ENCODE results near the gene MKLN1. TPM values are rescaled to one million over a fixed set of nuclear protein-coding genes. Genes with fewer than 3 reads are reported as not detected.

MKLN1 gene
- total RNA-seq, 2 experiments from 2014 or later, result 12.1 to 56.6 TPM

DNA sequence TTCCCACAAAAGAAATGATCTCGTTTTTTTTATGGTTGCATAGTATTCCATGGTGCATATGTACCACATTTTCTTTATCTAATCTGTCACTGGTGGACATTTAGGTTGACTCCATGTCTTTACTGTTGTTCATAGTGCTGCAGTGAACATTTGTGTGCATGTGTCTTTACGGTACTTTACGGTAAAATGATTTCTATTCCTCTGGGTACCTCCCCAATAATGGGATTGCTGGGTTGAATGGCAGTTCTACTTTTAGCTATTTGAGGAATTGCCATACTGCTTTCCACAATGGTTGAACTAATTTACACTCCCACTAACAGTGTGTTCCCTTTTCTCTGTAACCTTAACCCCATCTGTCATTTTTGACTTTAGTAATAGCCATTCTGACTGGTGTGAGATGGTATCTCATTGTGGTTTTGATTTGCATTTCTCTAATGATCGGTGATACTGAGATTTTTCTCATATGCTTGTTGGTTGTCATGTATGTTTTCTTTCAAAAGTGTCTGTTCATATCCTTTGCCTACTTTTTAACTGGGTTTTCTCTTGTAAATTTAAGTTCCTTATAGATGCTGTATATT is 37.2 kb downstream of the MKLN1 start:
- H3K27ac ChIP-seq (ENCODE audit: low read depth, low read length, poor library complexity, severe bottlenecking), result no peak overlapping the region
- no peaks in the 10 kb centered on the region for H3K9me2 ChIP-seq (ENCODE audit: insufficient read depth, low read length)
- peaks cover 2% of the 10 kb centered on the region for H3K4me1 ChIP-seq (ENCODE audit: insufficient read depth, low read length, poor library complexity, severe bottlenecking)
- H4K20me1 ChIP-seq (ENCODE audit: insufficient read depth, low read length), result 0 out of 2 replicates have a peak, but pooled peaks cover 4% of the 10 kb centered on the region
- no peak overlapping the region for H2AFZ ChIP-seq (ENCODE audit: low read length)
- peaks cover 89% of the 10 kb centered on the region for H3K79me2 ChIP-seq (ENCODE audit: insufficient read depth, low read depth, low read length)
- no peak overlapping the region for H3K4me2 ChIP-seq (ENCODE audit: low read length)
- BruUV-seq (replicated peaks), result no TSS peak
- no peaks in the 10 kb centered on the region for H3K36me3 ChIP-seq (ENCODE audit: insufficient read depth, low read length)
- H3K4me3 ChIP-seq (ENCODE audit: low read depth, low read length, poor library complexity, severe bottlenecking), result no peak overlapping the region
- TF ChIP-seq, protein P1, sequence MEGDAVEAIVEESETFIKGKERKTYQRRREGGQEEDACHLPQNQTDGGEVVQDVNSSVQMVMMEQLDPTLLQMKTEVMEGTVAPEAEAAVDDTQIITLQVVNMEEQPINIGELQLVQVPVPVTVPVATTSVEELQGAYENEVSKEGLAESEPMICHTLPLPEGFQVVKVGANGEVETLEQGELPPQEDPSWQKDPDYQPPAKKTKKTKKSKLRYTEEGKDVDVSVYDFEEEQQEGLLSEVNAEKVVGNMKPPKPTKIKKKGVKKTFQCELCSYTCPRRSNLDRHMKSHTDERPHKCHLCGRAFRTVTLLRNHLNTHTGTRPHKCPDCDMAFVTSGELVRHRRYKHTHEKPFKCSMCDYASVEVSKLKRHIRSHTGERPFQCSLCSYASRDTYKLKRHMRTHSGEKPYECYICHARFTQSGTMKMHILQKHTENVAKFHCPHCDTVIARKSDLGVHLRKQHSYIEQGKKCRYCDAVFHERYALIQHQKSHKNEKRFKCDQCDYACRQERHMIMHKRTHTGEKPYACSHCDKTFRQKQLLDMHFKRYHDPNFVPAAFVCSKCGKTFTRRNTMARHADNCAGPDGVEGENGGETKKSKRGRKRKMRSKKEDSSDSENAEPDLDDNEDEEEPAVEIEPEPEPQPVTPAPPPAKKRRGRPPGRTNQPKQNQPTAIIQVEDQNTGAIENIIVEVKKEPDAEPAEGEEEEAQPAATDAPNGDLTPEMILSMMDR (conservative IDR thresholded peaks at IDR 0.05; ENCODE audit: low read length), result no peak
- TF ChIP-seq EZH2phosphoT487 (IDR thresholded peaks at IDR 0.05; ENCODE audit: borderline replicate concordance, low read depth, low read length), result no peak
- intact Hi-C loops (cut with micrococcal nuclease; ENCODE audit: unreplicated experiment), result no loop called here
- no peak for DNase-seq (ENCODE audit: low spot score)
- no peaks in the 10 kb centered on the region for H3K9me3 ChIP-seq (ENCODE audit: low read length)
- ChIA-PET CTCF (ENCODE audit: unreplicated experiment) (no interaction called here), POLR2A (interaction anchor here (1.2 to 2.5 kb wide), 4 partner anchors 9 to 29 kb away, joined by 3 to 8 read pairs (median 5); no protein-coding TSS in a partner anchor)

DNA sequence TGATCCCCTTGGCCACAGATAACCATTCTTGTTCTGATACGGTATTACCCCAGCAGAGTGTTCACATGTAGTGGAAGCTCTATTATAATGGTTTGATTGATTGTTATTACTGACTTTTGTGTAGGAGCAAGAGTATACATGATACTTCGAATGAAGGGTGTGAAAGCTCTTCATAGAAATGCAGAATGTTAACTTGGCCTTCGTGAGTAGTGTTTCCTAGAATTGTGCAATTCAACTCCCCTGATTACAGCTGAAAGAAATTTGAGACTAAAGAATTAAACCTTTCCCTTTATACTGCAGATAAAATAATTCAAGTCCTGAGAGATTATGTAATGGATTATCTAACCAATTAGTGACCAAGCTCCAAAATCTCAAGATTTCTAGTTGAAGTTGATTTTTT is 38.2 kb downstream of the MKLN1 start:
- Histone ChIP-seq H3K36me3 (ENCODE audit: insufficient read depth, low read length) (no peaks in the 10 kb centered on the region), H3K4me3 (ENCODE audit: low read depth, low read length, poor library complexity, severe bottlenecking) (no peak overlapping the region), H2AFZ (ENCODE audit: low read length) (no peak overlapping the region), H3K9me2 (ENCODE audit: insufficient read depth, low read length) (no peaks in the 10 kb centered on the region), H3K4me2 (ENCODE audit: low read length) (no peak overlapping the region), H4K20me1 (ENCODE audit: insufficient read depth, low read length) (0 out of 2 replicates have a peak, but pooled peaks cover 7% of the 10 kb centered on the region), H3K79me2 (ENCODE audit: insufficient read depth, low read depth, low read length) (peaks cover 89% of the 10 kb centered on the region), H3K4me1 (ENCODE audit: insufficient read depth, low read length, poor library complexity, severe bottlenecking) (peaks cover 12% of the 10 kb centered on the region), H3K9me3 (ENCODE audit: low read length) (no peaks in the 10 kb centered on the region), H3K27ac (ENCODE audit: low read depth, low read length, poor library complexity, severe bottlenecking) (no peak overlapping the region)
- no peak for DNase-seq (ENCODE audit: low spot score)
- POLR2A ChIA-PET, result interaction anchor here (0.7 to 2.5 kb wide), 4 partner anchors 8 to 606 kb away, joined by 3 to 8 read pairs (median 5); no protein-coding TSS in a partner anchor
- TF ChIP-seq EZH2phosphoT487 (IDR thresholded peaks at IDR 0.05; ENCODE audit: borderline replicate concordance, low read depth, low read length), result no peak
- TF ChIP-seq, protein P1 (conservative IDR thresholded peaks at IDR 0.05; ENCODE audit: low read length), result no peak
- BruUV-seq (replicated peaks), result no TSS peak
- CTCF ChIA-PET (ENCODE audit: unreplicated experiment), result no interaction called here
- intact Hi-C loops (cut with micrococcal nuclease; ENCODE audit: unreplicated experiment), result no loop called here

DNA sequence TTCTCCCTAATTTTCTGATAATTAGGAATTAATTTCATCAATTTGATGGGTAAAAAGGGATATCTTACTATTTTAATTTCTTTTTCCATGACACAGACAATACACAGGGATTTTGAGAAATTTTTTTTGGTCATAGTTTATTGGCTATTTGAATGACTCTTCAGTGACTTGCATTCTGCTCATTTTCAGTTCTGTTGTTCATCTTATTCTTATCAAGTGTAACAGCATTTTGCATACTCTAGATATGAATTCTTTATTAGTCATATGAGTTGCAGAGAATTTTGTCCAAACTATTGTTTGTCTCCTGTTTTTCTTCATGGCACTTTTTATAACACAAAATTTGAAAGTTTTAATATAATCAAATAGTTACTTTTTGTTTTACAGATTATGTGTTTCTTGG is 41.7 kb downstream of the MKLN1 start:
- no peak for DNase-seq (ENCODE audit: low spot score)
- H3K4me1 ChIP-seq (ENCODE audit: insufficient read depth, low read length, poor library complexity, severe bottlenecking), result peaks cover 21% of the 10 kb centered on the region

More for the DNA sequence above, 41.7 kb downstream of the MKLN1 start:
- no peak overlapping the region for H3K27ac ChIP-seq (ENCODE audit: low read depth, low read length, poor library complexity, severe bottlenecking)
- ChIA-PET CTCF (ENCODE audit: unreplicated experiment) (no interaction called here), POLR2A (no interaction called here)
- H3K9me2 ChIP-seq (ENCODE audit: insufficient read depth, low read length), result no peaks in the 10 kb centered on the region
- 0 out of 2 replicates have a peak, but pooled peaks cover 10% of the 10 kb centered on the region for H4K20me1 ChIP-seq (ENCODE audit: insufficient read depth, low read length)
- H3K4me3 ChIP-seq (ENCODE audit: low read depth, low read length, poor library complexity, severe bottlenecking), result no peak overlapping the region
- intact Hi-C loops (cut with micrococcal nuclease; ENCODE audit: unreplicated experiment), result no loop called here
- no peak overlapping the region for H2AFZ ChIP-seq (ENCODE audit: low read length)
- H3K4me2 ChIP-seq (ENCODE audit: low read length), result no peak overlapping the region
- H3K36me3 ChIP-seq (ENCODE audit: insufficient read depth, low read length), result no peaks in the 10 kb centered on the region
- TF ChIP-seq, protein P1 (conservative IDR thresholded peaks at IDR 0.05; ENCODE audit: low read length), result no peak
- no peak for TF ChIP-seq EZH2phosphoT487 (IDR thresholded peaks at IDR 0.05; ENCODE audit: borderline replicate concordance, low read depth, low read length)
- no peaks in the 10 kb centered on the region for H3K9me3 ChIP-seq (ENCODE audit: low read length)
- peaks cover 89% of the 10 kb centered on the region for H3K79me2 ChIP-seq (ENCODE audit: insufficient read depth, low read depth, low read length)
- no TSS peak for BruUV-seq (replicated peaks)
